ENCODE data around the gene CLEC2A. TPM values are rescaled to one million over a fixed set of nuclear protein-coding genes. Genes with fewer than 3 reads are reported as not detected.

CLEC2A gene, protein sequence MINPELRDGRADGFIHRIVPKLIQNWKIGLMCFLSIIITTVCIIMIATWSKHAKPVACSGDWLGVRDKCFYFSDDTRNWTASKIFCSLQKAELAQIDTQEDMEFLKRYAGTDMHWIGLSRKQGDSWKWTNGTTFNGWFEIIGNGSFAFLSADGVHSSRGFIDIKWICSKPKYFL
- not detected in 2 replicates for total RNA-seq

DNA sequence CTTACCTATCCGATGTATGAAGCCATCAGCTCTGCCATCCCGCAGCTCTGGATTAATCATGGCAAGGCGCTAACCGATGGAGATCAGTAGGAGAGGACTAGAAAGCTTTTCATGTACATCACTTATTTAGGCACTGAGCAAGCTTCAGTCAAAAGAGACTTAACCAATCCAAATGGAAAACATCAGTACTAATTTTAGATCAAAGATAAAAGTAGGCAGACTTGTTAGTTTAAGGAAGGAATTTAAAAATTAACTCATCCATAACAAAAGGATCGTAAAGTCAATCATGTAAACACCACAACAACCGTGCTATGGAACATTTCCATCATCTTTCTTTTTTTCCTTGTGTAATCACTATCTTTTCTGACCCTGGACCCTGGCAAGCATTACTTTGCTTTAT is at the start of gene CLEC2A:
Gene CLEC2A, minus strand, starts transcription at position 101 of the 400 bp plus-strand sequence. Its CDS starts 41 bp downstream, at position 60.

GRCh38 chr12:9971181-9971580 is 39.0 kb upstream of the CLEC2A start, which contains the start of gene CLEC12A:
Gene CLEC12A (plus strand): TSS chr12:9971409. CDS start chr12:9971597, 188 bp downstream.

DNA sequence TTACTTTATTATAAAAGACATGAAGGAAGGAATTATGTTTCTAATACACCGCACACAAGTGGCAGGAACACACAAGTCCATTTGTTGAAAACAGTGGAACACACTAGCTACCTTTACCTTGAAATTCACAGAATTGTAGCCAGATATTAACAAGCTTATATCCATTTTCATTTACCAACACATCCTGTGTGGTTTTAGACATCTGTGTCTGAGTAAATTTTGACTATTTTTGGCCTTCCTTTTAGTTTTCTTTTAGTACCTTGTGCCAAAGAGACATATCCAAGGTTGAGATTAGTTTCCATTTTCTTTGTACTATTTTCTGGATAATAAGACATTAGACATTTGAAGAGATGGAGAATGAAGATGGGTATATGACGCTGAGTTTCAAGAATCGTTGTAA is 50.9 kb downstream of the CLEC2A start, which contains the start of gene KLRF2:
Gene KLRF2, plus strand, starts transcription at position 244 of the 400 bp plus-strand sequence. Its CDS starts 107 bp downstream, at position 351.

GRCh38 chr12:9869307-9870161 is 62.6 kb downstream of the CLEC2A start, which contains the start of gene CLEC2B:
Gene CLEC2B (minus strand): TSS chr12:9869354.

Other genes with a start within 250 kb of the CLEC2A start
- not detected in 2 replicates for gene CLECL1, start 199.3 kb downstream of the CLEC2A start, total RNA-seq
- gene CD69, start 171.5 kb downstream of the CLEC2A start, total RNA-seq, result 1.9 TPM in 1 of 2 replicates, not detected in the other
- not detected in 2 replicates for gene KLRF1, start 104.9 kb downstream of the CLEC2A start, total RNA-seq
- 21.4 and 26.2 TPM in 2 replicates for gene CLEC2B, start 63.0 kb downstream of the CLEC2A start, total RNA-seq
- gene KLRF2, start 50.9 kb downstream of the CLEC2A start, total RNA-seq, result not detected in 2 replicates
- 0.14 TPM in 1 of 2 replicates, not detected in the other for gene CLEC12A, start 39.0 kb upstream of the CLEC2A start, total RNA-seq
- not detected in 2 replicates for gene CLEC1B, start 66.8 kb upstream of the CLEC2A start, total RNA-seq
- not detected in 2 replicates for gene CLEC12B, start 78.3 kb upstream of the CLEC2A start, total RNA-seq
- gene CLEC9A, start 98.3 kb upstream of the CLEC2A start, total RNA-seq, result not detected in 2 replicates
- not detected in 2 replicates for gene CLEC1A, start 166.6 kb upstream of the CLEC2A start, total RNA-seq
- 0.14 TPM in 1 of 2 replicates, not detected in the other for gene CLEC7A, start 197.8 kb upstream of the CLEC2A start, total RNA-seq
- gene OLR1, start 239.8 kb upstream of the CLEC2A start, total RNA-seq, result 8.7 and 188 TPM in 2 replicates
- 15.6 and 71.6 TPM in 2 replicates for gene TMEM52B, start 246.7 kb upstream of the CLEC2A start, total RNA-seq

Data from placental pericyte (primary cell).